HG03354 (cell line): Measurements from ENCODE around the gene PTPN5.
A peak's percentile ranks its signal among the peaks of the same experiment; 100 is the strongest.

ENCODE experiments used
- ATAC-seq: cut with Tn5 transposase; IDR thresholded peaks from one replicate; pipeline ENCODE4 v1.9.1; 2021; ENCODE audit warnings: mild to moderate bottlenecking; ENCODE audit not compliant: unreplicated experiment, poor library complexity, severe bottlenecking

PTPN5 gene

GRCh38 chr11:18745251-18745650 lies 46.3 kb downstream of the PTPN5 start:
- no peak for ATAC-seq

DNA sequence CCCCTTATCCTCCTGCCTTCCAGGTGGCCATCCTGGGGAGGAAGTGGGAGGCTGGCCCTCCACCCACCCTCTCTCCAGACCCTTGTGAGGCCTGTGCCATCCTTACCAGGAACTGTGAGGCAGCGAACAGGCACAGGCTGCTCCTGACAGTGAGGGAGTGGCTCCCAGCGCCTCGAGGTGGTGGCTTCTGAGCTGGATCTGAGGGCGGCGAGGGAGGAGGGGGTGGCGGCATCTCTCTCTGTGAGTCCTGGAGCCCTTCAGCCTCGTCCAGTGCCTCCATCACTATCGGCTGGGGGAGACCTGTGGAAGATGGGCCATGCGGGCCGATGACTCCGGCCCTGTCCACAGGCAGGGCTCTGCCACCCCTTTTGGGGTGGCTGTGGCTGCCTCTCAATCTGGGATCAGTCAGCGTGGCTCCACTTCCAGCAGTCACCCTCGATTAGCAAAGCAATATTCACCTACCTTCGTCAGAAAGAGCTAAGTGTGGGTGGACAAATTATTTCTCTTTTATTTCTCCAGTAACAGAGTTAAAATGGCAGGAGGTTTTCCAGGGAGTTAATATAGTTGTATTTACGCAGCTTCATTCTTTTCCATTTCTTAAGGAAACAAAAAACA lies 47.6 kb downstream of the PTPN5 start:
- no peak for ATAC-seq

GRCh38 chr11:18743365-18743764 lies 48.2 kb downstream of the PTPN5 start:
- no peak for ATAC-seq

DNA sequence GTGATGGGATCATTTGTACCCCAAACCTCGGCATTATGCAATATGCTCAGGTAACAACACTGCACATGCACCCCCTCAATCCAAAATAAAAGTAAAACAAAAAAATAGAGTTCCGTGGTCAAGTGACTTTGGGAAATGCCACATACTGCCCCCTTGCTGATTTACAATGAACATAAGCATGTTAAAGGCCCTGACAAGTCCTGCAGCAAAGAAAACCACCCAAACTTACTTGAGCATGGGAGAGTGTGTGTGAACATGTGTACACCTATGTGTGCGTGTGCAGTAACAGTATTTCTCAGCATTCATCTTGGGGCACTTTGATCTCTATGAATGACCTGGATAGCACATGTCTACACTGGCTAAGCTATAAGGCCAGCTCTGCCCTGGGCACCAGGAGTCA lies 49.8 kb downstream of the PTPN5 start:
- ATAC-seq: no peak

DNA sequence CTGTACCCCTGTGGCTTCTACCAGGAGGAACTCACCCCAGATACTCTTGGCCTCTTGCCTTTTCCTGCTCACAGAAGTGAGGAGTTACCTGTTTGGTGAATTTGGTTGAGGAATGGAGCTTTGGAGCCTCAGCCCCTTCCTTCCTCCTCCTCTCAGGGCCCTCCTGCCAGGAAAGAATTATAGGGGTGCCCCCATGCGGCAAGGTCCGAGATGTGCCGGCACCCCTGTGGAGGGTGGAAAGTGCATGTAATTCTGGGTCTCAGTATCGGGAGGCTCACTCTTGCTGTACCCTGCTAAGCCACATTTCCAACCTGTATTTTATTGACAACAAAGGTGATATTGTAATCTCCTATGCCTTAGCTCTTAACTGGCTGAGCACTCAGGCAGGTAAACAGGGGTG lies 51.9 kb downstream of the PTPN5 start:
- no peak for ATAC-seq

GRCh38 chr11:18737642-18738041 lies 54.0 kb downstream of the PTPN5 start:
- ATAC-seq: no peak

GRCh38 chr11:18736590-18737148 lies 54.9 kb downstream of the PTPN5 start:
- no peak for ATAC-seq

GRCh38 chr11:18733202-18733601 lies 58.4 kb downstream of the PTPN5 start:
- no peak for ATAC-seq

GRCh38 chr11:18731949-18732821 lies 59.4 kb downstream of the PTPN5 start:
- ATAC-seq: no peak

- no peak for ATAC-seq
Observed at GRCh38 chr11:18731441-18731840, 60.2 kb downstream of the PTPN5 start.

DNA sequence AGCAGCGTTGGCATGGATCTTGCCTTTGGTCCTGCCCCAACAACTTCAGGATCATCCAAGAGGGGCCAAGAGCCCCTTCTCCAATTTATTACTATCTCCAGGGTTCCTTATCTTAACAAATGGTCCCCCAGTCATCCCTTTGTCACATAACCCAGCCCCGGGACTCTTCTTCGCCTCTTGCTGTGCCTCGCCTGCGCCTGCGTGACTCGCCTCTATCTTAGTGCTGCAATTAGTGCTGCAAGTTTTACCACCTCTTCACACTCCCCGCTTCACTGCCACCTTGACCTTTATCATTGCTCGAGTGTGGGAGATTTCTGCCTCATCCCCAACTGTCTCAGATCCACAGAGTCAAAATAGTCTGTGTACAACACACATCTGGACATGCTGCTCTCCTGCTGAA lies 61.6 kb downstream of the PTPN5 start:
- no peak for ATAC-seq

GRCh38 chr11:18729426-18729825 lies 62.2 kb downstream of the PTPN5 start:
- ATAC-seq: no peak

DNA sequence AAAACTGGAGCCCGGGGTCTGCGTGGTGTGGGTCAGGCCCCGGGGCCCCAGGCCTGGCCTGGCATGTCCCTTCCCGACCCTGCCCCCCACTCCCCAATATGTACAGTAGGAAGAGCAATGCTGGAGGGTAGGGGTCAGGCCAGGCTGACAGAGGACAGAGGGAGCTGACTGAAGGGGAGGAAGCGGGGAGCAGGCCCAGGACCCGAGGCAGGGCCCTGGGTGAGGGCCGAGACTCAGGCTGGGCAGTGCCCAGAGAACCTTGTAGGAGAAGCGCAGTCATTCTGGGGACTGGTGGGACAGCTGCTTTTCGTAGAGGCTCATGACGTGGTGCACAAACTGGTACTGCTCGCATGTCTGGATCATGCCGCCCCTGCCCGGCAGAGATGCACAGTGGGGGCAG lies 62.9 kb downstream of the PTPN5 start:
- ATAC-seq: no peak

DNA sequence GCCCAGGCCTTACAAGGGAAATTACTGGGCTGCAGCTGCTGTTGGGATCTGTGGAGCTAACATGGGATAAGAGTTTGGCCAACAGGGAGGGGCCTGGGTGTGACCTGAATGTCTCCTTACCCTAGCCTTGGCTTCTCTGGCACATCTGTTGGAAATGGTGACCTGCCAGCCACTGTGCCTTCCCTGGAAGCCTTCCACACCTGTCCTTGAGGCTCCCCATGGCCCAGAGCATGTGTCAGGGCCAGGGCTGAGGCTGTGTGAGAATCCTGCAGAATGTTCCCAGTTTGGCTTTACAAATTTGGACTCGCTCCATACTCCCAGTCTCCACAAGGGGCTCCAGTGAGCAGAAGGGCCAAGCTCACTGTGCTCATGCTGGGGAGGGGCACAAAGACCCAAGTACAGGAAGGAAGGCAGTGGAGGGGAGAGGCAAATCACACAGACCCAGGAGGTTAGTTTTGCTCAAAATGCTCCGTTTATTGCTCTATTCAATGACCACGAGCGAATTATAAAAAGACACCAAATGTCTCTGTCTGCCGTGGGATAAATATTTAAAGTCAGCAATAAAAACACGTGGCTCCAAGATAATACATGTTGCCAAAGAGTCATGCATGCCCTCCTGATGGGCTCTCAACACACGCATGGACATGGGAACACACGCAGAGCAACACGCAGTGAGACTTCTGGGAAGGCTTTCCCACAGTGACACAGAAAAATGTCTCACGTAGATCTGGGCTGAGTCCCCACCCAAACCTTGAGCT lies 63.9 kb downstream of the PTPN5 start:
- ATAC-seq: peak; percentile 66

DNA sequence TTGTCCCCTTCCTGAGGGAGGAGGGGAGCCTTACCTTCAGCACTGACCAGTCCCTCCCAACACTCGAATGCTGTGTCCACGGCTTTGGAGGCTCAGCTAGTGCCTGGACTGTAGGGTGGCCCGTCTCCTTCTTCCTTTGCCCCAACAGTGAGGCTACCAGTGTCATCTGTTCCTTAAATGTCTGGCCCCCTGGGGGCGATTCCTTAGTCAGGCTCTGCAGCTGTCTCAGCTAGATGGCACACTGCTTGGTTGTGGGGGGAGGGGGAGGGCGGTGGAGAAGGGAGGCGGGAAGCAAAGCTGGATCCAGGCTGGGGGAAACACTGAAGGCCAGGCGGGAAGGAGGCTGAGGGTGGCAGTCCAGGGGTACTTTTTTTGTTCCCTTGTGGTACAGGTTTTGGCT lies 65.6 kb downstream of the PTPN5 start, which contains the start of gene IGSF22:
Gene IGSF22, minus strand, starts transcription at position 149 of the 400 bp plus-strand sequence. CDS start 1,952 bp downstream, outside the sequence.
- ATAC-seq: no peak

DNA sequence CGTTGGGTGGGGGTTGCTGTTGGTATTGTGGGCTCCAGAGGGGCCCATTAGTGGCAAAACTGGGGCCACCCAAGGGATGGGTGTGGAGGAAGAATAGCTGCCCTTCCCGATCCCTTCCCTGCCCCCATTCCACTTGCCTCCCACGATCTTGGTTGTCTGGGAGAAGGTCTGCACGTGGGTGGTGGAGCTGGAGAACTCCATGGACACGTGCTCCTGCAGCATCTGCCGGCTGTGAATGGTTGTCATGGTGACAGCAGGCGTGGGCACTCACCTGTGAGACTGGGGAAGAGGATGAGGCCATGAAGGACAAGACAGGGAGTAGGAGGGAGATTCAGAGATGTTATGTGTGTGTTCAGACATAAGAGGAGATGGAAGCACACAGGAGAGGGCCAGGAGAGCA lies 67.6 kb downstream of the PTPN5 start:
- no peak for ATAC-seq

DNA sequence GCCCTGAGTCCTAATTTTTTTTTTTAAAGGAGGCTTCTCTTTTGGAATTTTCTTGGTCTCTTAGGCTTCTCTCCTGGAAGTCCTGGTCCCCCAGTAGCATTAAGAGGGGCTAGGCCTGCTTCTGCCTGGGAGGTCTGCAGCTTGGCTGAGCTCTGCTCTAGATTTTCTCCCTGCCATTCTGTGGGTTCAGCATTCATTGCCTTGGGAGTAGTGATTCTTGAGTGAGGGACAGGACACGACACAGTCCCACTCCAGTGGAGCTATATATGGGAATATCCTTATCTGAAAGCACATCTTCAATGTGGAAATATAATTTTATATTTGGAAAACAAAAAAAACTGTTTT lies 69.3 kb downstream of the PTPN5 start:
- peak; percentile 14 for ATAC-seq

DNA sequence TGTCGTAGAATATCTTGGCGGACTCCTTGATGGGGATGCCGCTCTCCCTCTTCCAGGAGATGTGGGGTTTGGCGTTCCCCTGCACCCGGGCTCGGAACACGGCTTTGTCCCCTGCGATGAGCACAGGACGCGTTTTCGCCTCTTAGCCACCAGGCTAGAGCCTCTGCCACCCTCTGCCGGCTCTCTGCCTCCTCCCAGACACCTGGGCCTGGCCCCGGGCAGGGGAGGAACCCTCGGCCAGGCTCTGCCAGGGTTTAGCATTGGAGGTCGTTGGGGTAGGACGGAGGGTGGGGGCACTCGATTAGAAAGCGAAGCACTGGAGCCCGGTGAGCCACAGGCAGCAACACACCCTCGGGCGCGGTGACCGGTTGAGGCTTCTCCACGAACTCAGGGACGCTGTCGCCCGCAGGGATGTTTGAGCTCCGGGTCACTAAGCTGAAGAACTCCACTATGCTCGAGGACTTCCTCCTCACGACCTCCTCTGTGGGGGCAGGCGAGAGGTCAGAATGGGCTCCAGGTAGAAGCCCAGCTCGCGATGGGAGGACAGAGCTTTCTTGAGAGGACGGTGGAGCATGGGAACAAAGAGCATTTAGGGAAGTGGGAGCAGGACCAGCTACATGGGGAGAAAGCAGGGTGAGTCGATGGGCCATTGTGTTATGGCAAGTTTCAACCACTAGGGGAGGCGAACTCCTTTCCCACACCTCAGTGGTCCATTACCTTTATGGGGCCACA lies 69.9 kb downstream of the PTPN5 start:
- peak; percentile 77 for ATAC-seq

GRCh38 chr11:18720808-18721560 lies 70.6 kb downstream of the PTPN5 start:
- ATAC-seq: peak; percentile 77
